Measurements from ENCODE around the gene CD247. TPM values are rescaled to one million over a fixed set of nuclear protein-coding genes. Genes with fewer than 3 reads are reported as not detected.

The CD247 gene
- total RNA-seq, 4 donors from 2014 or later, result 0.30 to 0.76 TPM; not detected in 2

GRCh38 chr1:167488786-167489185 lies 29.5 kb downstream of the CD247 start:
- no peak for TF ChIP-seq POLR2A (IDR thresholded peaks at IDR 0.05)
- no peak for TF ChIP-seq POLR2AphosphoS5 (IDR thresholded peaks at IDR 0.05)
- TF ChIP-seq CTCF (IDR thresholded peaks at IDR 0.05), result no peak
- TF ChIP-seq EP300 (IDR thresholded peaks at IDR 0.05), result no peak
- WGBS, result 50% methylated on average over 14 of the region's 14 CpGs
- Histone ChIP-seq H3K36me3 (no peaks in the 10 kb centered on the region), H3K27me3 (peaks cover 12% of the 10 kb centered on the region), H3K4me3 (no peak overlapping the region), H3K27ac (no peak overlapping the region), H3K4me1 (no peaks in the 10 kb centered on the region), H3K9me3 (no peaks in the 10 kb centered on the region)
- DNase-seq (ENCODE audit: low spot score in 2 of 2), result no peak

- H3K36me3 ChIP-seq, result no peaks in the 10 kb centered on the region
- H3K27ac ChIP-seq, result no peak overlapping the region
- no peak for TF ChIP-seq POLR2AphosphoS5 (IDR thresholded peaks at IDR 0.05)
- no peak for TF ChIP-seq EP300 (IDR thresholded peaks at IDR 0.05)
- no peak for TF ChIP-seq CTCF (IDR thresholded peaks at IDR 0.05)
- H3K4me1 ChIP-seq, result no peaks in the 10 kb centered on the region
- peaks cover 2% of the 10 kb centered on the region for H3K27me3 ChIP-seq
- no peaks in the 10 kb centered on the region for H3K9me3 ChIP-seq
- no peak for DNase-seq (ENCODE audit: low spot score in 2 of 2)
- no peak overlapping the region for H3K4me3 ChIP-seq
- 92% methylated on average over 3 of the region's 3 CpGs for WGBS
Measured at GRCh38 chr1:167487614-167488013, 30.7 kb downstream of the CD247 start.

GRCh38 chr1:167486090-167486824 lies 32.1 kb downstream of the CD247 start:
- no peak overlapping the region for H3K27ac ChIP-seq
- no peaks in the 10 kb centered on the region for H3K4me1 ChIP-seq
- 68% methylated on average over 15 of the region's 15 CpGs for WGBS
- H3K27me3 ChIP-seq, result no peaks in the 10 kb centered on the region
- H3K4me3 ChIP-seq, result no peak overlapping the region
- H3K36me3 ChIP-seq, result no peaks in the 10 kb centered on the region
- no peak for DNase-seq (ENCODE audit: low spot score in 2 of 2)
- no peaks in the 10 kb centered on the region for H3K9me3 ChIP-seq
- TF ChIP-seq POLR2AphosphoS5 (IDR thresholded peaks at IDR 0.05), result no peak
- no peak for TF ChIP-seq CTCF (IDR thresholded peaks at IDR 0.05)
- no peak for TF ChIP-seq EP300 (IDR thresholded peaks at IDR 0.05)
- TF ChIP-seq POLR2A (IDR thresholded peaks at IDR 0.05), result no peak

GRCh38 chr1:167484726-167485502 lies 33.4 kb downstream of the CD247 start:
- H3K4me3 ChIP-seq, result no peak overlapping the region
- no peaks in the 10 kb centered on the region for H3K27me3 ChIP-seq
- DNase-seq (ENCODE audit: low spot score in 2 of 2), result no peak
- no peaks in the 10 kb centered on the region for H3K4me1 ChIP-seq
- H3K9me3 ChIP-seq, result no peaks in the 10 kb centered on the region
- 97% methylated on average over 12 of the region's 12 CpGs for WGBS
- H3K36me3 ChIP-seq, result no peaks in the 10 kb centered on the region
- TF ChIP-seq CTCF (IDR thresholded peaks at IDR 0.05), result no peak
- no peak for TF ChIP-seq POLR2AphosphoS5 (IDR thresholded peaks at IDR 0.05)
- no peak for TF ChIP-seq POLR2A (IDR thresholded peaks at IDR 0.05)
- TF ChIP-seq EP300 (IDR thresholded peaks at IDR 0.05), result no peak
- H3K27ac ChIP-seq, result no peak overlapping the region

GRCh38 chr1:167483790-167484189 lies 34.5 kb downstream of the CD247 start:
- Histone ChIP-seq H3K4me1 (no peaks in the 10 kb centered on the region), H3K27ac (no peak overlapping the region), H3K36me3 (no peaks in the 10 kb centered on the region), H3K27me3 (no peaks in the 10 kb centered on the region), H3K9me3 (no peaks in the 10 kb centered on the region), H3K4me3 (no peak overlapping the region)
- DNase-seq (ENCODE audit: low spot score in 2 of 2), result no peak
- TF ChIP-seq EP300 (IDR thresholded peaks at IDR 0.05), result no peak
- no peak for TF ChIP-seq POLR2A (IDR thresholded peaks at IDR 0.05)
- TF ChIP-seq CTCF (IDR thresholded peaks at IDR 0.05), result no peak
- TF ChIP-seq POLR2AphosphoS5 (IDR thresholded peaks at IDR 0.05), result no peak
- WGBS, result 88% methylated on average over 7 of the region's 7 CpGs

Data from suprapubic skin (tissue), 4 donors.